Heart left ventricle (tissue), 13 donors: Measurements from ENCODE around the gene ERC1.

Experiments used
- CTCF ChIP-seq, 12 donors: fragments of 200-600 bp; sonication (generic) in 4 of 12; IDR thresholded peaks; one replicate each; pipeline versions ENCODE4 v1.5.0 to v1.8.0; 2018 to 2022; ENCODE audit warnings: antibody characterized with exemption in 12 of 12, mild to moderate bottlenecking in 5 of 12
- POLR2A ChIP-seq, 2 donors: fragments of 450-650 bp; IDR thresholded peaks; one replicate each; pipeline ENCODE4 v1.6.1; 2017; ENCODE audit warnings: antibody characterized with exemption in 2 of 2, mild to moderate bottlenecking in 2 of 2, moderate library complexity in 2 of 2
- donor health status: ischemic (EF 13 %, LVEDD 7.1; RV severe dilation, severe dysfunction).
- donor health status: DM: no; HTN: yes; CAD: no.
- donor health status: DM: no; HTN: no; CAD: no.
- donor health status: ischemic (EF 25% LVEDD 6.9; RV normal size, moderate dysfunction).
- donor health status: ischemic (EF 25% LVEDD 5.7; RV mildly dilated, moderate dysfunction).
- donor health status: ischemic (EF 35%, LVEDD 5.7; RV mildly dilated, moderate dysfunction).
- donor health status: nonischemic (EF 11% LVEDD 7.7; RV severe dilation, severe dysfunction).
- donor health status: DM: yes; HTN: yes; CAD: no.
- donor health status: PGD.
- donor health status: ischemic (EF 29% LVEDD 5.4; RV normal size, mild dysfunction).
- donor health status: nonischemic (EF 23%, LVEDD 6.1; RV moderate dilation, normal function).

GRCh38 chr12:974271-974862 lies 16.7 kb upstream of the ERC1 start:
- no peak for TF ChIP-seq CTCF (IDR thresholded peaks at IDR 0.05)
- TF ChIP-seq POLR2A (IDR thresholded peaks at IDR 0.05): no peak
